Measurements from ENCODE around the gene KRTAP5-1.
"Not testable (repeated sequence)": the region's sequence is repeated elsewhere in the genome, so short reads cannot be mapped to it uniquely, and the experiment has no call there.

Gene KRTAP5-1

DNA sequence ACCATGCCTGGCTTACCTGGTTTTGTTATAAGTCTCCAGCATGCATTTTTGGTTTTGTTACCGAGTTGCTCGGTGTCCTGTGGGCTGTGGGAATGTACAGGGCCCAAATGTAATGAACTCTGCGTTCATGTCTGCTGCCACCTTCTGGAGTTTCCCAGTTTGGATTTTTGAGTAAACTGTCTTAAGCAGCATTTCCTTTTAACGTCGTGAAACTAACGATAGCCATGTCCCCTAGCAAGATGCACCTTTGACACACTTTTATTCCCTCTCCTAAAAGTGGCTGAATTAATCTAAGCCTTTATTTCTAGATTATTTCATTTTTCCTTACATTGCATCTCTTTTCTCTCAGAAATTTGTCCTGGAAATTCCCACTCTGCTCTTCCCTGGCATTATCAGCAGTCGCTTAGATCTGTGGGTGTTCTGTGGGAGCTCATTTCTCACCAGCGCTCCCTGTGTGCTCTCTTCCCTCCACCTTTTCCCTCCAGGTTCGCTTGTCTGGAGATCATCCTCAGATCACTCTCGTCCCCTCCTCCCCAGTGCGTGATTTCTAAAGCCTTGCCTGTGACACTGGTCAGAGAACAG lies 11.0 kb upstream of the KRTAP5-1 start:
- not testable (repeated sequence) for H3K4me3 Mint-ChIP-seq; H3K27ac Mint-ChIP-seq; H3K36me3 Mint-ChIP-seq (ENCODE audit: low read depth); H3K4me1 Mint-ChIP-seq (ENCODE audit: low read depth); DNase-seq (ENCODE audit: low spot score); H3K9me3 Mint-ChIP-seq
- H3K27me3 Mint-ChIP-seq (ENCODE audit: low read depth): peaks cover 48% of the 10 kb centered on the region

- Mint-ChIP-seq H3K27ac (no peak overlapping the region), H3K4me3 (no peak overlapping the region), H3K4me1 (ENCODE audit: low read depth) (peaks cover 8% of the 10 kb centered on the region), H3K9me3 (peaks cover 10% of the 10 kb centered on the region), H3K36me3 (ENCODE audit: low read depth) (peaks cover 5% of the 10 kb centered on the region), H3K27me3 (ENCODE audit: low read depth) (peaks cover 43% of the 10 kb centered on the region)
- DNase-seq (ENCODE audit: low spot score): no peak
Observed at GRCh38 chr11:1592628-1593027, 7.5 kb upstream of the KRTAP5-1 start.

- DNase-seq (ENCODE audit: low spot score): no peak
- no peak overlapping the region for H3K4me3 Mint-ChIP-seq
- peaks cover 10% of the 10 kb centered on the region for H3K9me3 Mint-ChIP-seq
- peaks cover 33% of the 10 kb centered on the region for H3K27me3 Mint-ChIP-seq (ENCODE audit: low read depth)
- H3K27ac Mint-ChIP-seq: peak overlapping the region; percentile 52
- peaks cover 8% of the 10 kb centered on the region for H3K4me1 Mint-ChIP-seq (ENCODE audit: low read depth)
- H3K36me3 Mint-ChIP-seq (ENCODE audit: low read depth): peaks cover 5% of the 10 kb centered on the region
Observed at GRCh38 chr11:1589996-1590395, 4.9 kb upstream of the KRTAP5-1 start.

DNA sequence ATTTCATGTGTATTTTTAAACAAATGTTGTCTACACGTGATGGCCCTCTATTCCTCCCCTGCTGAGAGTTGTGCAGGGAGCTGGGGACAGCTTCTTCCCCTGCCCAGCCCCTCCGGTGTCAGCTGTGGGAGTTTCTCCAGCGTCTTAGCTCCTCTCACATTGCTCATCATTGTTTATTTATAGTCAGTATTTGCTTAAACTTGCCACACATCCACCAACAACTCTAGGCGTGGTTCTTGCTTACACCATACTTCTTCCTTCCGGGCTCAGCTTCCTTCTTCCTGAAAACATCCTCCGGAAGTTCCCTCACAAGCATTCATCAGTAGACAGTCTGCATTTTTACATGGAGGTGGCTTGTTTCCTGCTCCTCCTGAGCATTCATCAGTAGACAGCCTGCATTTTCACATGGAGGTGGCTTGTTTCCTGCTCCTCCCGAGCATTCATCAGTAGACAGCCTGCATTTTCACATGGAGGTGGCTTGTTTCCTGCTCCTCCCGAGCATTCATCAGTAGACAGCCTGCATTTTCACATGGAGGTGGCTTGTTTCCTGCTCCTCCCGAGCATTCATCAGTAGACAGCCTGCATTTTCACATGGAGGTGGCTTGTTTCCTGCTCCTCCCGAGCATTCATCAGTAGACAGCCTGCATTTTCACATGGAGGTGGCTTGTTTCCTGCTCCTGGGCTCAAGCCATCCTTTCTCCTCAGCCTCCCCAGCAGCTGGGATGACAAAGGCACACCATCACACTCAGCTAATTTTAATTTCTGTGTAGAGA lies 4.3 kb upstream of the KRTAP5-1 start:
- not testable (repeated sequence) for DNase-seq (ENCODE audit: low spot score); H3K36me3 Mint-ChIP-seq (ENCODE audit: low read depth); H3K9me3 Mint-ChIP-seq; H3K4me1 Mint-ChIP-seq (ENCODE audit: low read depth)
- peaks cover 30% of the 10 kb centered on the region for H3K27me3 Mint-ChIP-seq (ENCODE audit: low read depth)
- peak overlapping the region; percentile 11 for H3K4me3 Mint-ChIP-seq
- peak overlapping the region; percentile 71 for H3K27ac Mint-ChIP-seq

DNA sequence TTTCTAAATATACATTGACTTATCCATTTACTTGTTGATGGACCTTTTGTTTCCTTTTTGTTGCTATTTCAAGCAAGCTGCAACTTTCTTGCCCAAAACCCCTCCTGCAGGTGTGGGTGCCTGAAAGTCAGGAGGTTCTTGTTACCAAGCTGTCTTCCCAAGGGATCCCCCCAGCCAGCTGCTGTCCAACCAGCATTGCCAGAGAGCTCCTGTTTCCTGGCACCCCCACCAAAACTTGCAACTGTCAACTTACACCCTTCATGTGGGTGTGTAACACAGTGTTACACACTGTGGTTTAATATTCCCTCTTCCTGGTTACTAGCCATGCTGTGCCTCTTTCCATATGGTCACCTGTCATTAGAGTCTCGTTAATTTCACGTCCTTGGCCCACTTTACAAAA lies 1.6 kb upstream of the KRTAP5-1 start:
- Mint-ChIP-seq H3K9me3 (peaks cover 10% of the 10 kb centered on the region), H3K36me3 (ENCODE audit: low read depth) (peaks cover 5% of the 10 kb centered on the region), H3K4me3 (no peak overlapping the region), H3K27ac (no peak overlapping the region), H3K4me1 (ENCODE audit: low read depth) (peaks cover 8% of the 10 kb centered on the region), H3K27me3 (ENCODE audit: low read depth) (peaks cover 18% of the 10 kb centered on the region)
- DNase-seq (ENCODE audit: low spot score): no peak

DNA sequence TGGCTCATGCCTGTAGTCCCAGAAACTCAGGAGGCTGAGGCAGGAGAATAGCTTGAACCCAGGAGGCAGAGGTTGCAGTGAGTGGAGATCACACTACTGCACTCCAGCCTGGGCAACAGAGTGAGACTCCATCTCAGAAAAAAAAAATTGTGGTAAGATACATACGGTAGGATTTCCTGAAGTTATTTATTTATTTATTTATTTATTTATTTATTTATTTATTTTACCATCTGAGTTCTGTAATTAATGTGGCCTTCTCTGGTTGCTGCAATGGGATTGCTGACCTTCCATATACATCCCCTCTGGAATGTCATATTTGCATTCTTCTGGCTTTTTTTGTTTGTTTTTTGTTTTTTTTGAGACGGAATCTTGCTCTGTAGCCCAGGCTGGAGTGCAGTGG lies 2.2 kb downstream of the KRTAP5-1 start:
- H3K9me3 Mint-ChIP-seq; DNase-seq (ENCODE audit: low spot score); H3K4me3 Mint-ChIP-seq; H3K36me3 Mint-ChIP-seq (ENCODE audit: low read depth); H3K27ac Mint-ChIP-seq; H3K4me1 Mint-ChIP-seq (ENCODE audit: low read depth): not testable (repeated sequence)
- peaks cover 10% of the 10 kb centered on the region for H3K27me3 Mint-ChIP-seq (ENCODE audit: low read depth)

DNA sequence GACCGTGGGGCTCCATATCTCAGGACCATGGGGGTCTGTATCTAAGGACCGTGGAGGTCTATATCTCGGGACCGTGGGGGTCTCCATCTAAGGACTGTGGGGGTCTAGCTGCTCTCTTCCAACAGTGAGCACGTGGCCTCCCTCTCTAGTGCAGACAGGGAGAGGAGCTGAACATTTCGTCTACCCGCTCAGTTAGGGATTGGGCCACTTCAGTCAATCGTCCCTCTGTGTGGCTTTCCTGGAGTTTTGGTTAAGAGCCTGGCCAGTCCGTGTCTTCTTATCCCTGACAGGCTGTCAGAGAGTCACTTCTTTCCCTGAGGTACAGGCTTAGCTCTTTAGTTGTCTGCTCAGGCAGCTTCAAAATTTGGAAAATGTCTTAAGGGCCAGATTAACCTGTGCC lies 3.1 kb downstream of the KRTAP5-1 start:
- peaks cover 7% of the 10 kb centered on the region for H3K27me3 Mint-ChIP-seq (ENCODE audit: low read depth)
- H3K4me1 Mint-ChIP-seq (ENCODE audit: low read depth): no peaks in the 10 kb centered on the region
- no peaks in the 10 kb centered on the region for H3K36me3 Mint-ChIP-seq (ENCODE audit: low read depth)

DNA sequence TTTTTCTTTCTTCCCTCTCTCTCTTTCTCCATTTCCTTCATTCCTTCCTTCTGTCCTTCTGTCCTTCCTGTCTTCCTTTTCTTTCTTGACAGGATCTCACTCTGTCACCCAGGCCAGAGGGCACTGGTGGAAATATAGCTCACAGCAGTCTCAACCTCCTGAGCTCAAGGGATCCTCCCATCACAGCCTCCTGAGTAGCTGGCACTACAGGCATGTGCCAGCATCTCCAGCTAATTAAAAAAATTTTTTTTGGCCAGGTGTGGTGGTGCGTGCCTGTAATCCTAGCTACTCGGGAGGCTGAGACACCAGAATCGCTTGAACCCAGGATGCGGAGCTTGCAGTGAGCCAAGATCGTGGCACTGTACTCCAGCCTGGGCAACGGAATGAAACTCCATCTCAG lies 8.3 kb downstream of the KRTAP5-1 start:
- no peaks in the 10 kb centered on the region for H3K36me3 Mint-ChIP-seq (ENCODE audit: low read depth)
- H3K4me3 Mint-ChIP-seq: no peak overlapping the region
- H3K9me3 Mint-ChIP-seq: peaks cover 9% of the 10 kb centered on the region
- no peak for DNase-seq (ENCODE audit: low spot score)
- H3K27me3 Mint-ChIP-seq (ENCODE audit: low read depth): peaks cover 20% of the 10 kb centered on the region
- H3K4me1 Mint-ChIP-seq (ENCODE audit: low read depth): no peaks in the 10 kb centered on the region
- no peak overlapping the region for H3K27ac Mint-ChIP-seq

More for the DNA sequence above, 3.1 kb downstream of the KRTAP5-1 start:
- Mint-ChIP-seq H3K9me3 (peaks cover 9% of the 10 kb centered on the region), H3K4me3 (no peak overlapping the region), H3K27ac (no peak overlapping the region)
- no peak for DNase-seq (ENCODE audit: low spot score)

DNA sequence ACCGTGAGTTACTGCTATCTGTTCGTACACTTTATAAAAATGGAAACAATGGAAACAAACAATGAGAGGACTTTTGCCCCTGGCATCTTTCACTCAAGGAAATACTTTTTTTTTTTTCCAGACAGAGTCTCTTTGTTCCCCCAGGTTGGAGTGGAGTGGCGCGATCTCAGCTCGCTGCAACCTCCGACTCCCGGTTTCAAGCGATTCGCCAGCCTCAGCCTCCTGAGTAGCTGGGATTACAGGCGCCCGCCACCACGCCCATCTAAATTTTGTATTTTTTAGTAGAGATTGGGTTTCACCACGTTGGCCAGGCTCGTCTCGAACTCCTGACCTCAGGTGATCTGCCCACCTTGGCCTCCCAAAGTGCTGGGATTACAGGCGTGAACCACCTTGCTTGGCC lies 9.3 kb downstream of the KRTAP5-1 start:
- not testable (repeated sequence) for H3K27ac Mint-ChIP-seq; H3K9me3 Mint-ChIP-seq; H3K4me3 Mint-ChIP-seq; DNase-seq (ENCODE audit: low spot score); H3K4me1 Mint-ChIP-seq (ENCODE audit: low read depth); H3K36me3 Mint-ChIP-seq (ENCODE audit: low read depth)
- peaks cover 22% of the 10 kb centered on the region for H3K27me3 Mint-ChIP-seq (ENCODE audit: low read depth)

DNA sequence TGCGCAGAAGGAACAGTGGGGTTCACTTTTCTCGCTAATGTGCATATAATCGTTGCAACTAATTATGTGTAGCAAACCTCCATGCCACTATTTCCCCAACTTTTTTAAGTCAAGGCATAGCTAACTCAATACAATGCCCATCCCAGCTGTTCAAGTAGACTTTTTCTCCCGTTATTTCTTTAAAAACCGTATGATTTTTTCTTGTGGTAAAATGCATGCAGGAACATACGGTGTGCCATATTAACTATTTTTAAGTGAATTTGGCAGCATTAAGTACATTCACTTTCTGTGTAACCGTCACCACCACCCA lies 10.2 kb downstream of the KRTAP5-1 start:
- no peak overlapping the region for H3K27ac Mint-ChIP-seq
- H3K9me3 Mint-ChIP-seq: peaks cover 9% of the 10 kb centered on the region
- no peak overlapping the region for H3K4me3 Mint-ChIP-seq
- H3K4me1 Mint-ChIP-seq (ENCODE audit: low read depth): no peaks in the 10 kb centered on the region
- no peaks in the 10 kb centered on the region for H3K36me3 Mint-ChIP-seq (ENCODE audit: low read depth)
- H3K27me3 Mint-ChIP-seq (ENCODE audit: low read depth): peaks cover 31% of the 10 kb centered on the region
- DNase-seq (ENCODE audit: low spot score): no peak

GRCh38 chr11:1574238-1574932 lies 10.7 kb downstream of the KRTAP5-1 start:
- Mint-ChIP-seq H3K4me1 (ENCODE audit: low read depth) (no peaks in the 10 kb centered on the region), H3K27ac (no peak overlapping the region), H3K36me3 (ENCODE audit: low read depth) (no peaks in the 10 kb centered on the region), H3K27me3 (ENCODE audit: low read depth) (peaks cover 32% of the 10 kb centered on the region), H3K4me3 (no peak overlapping the region), H3K9me3 (peaks cover 9% of the 10 kb centered on the region)
- peak; percentile 59 for DNase-seq (ENCODE audit: low spot score)

GRCh38 chr11:1573903-1574237 lies 11.2 kb downstream of the KRTAP5-1 start:
- H3K27me3 Mint-ChIP-seq (ENCODE audit: low read depth): peaks cover 32% of the 10 kb centered on the region
- H3K9me3 Mint-ChIP-seq: peaks cover 5% of the 10 kb centered on the region
- peak overlapping the region; percentile 12 for H3K4me3 Mint-ChIP-seq
- no peak overlapping the region for H3K27ac Mint-ChIP-seq
- no peak for DNase-seq (ENCODE audit: low spot score)
- H3K36me3 Mint-ChIP-seq (ENCODE audit: low read depth): no peaks in the 10 kb centered on the region
- no peaks in the 10 kb centered on the region for H3K4me1 Mint-ChIP-seq (ENCODE audit: low read depth)

DNA sequence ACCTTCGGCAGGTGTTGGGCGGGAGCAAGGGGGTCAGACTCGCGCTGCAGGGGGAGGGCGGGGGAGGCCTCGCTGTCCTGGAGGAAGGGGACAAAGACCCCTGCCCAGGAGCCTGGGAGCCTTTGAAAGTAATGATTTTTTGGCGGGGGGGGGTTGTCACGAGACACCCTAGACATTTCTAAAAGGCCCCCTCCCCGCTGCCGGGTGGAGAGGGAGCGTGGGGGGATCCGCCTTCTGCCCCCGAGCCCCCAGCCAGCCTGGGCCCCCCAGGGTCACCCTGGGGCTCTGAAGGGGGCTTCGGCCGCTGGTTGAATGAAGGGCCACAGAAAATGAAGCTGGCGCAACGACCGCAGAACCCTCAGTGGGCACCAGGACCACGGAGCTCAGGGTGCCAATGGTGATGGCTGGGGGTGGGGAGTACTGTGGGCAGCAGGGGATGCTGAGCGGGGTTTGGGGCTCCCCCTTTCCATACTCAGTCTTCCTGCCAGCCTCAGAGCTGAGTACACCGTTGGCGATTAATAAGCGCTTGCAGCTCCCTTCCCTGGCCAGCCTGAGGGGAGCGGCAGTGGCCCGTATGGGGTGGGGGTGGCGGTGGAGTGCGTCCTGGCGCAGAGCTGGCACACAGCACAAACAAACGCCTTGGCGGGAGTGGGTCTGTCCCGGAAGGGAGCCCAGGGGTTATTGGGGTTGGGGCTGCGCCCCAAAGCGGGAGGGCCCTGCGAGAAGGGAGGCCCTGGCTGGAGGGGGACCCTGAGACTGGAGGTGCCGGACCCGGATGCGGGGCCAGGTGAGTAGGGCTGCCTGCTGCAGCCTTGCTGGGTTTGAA lies 11.8 kb downstream of the KRTAP5-1 start:
- no peak for DNase-seq (ENCODE audit: low spot score)
- Mint-ChIP-seq H3K36me3 (ENCODE audit: low read depth) (no peaks in the 10 kb centered on the region), H3K4me3 (peak overlapping the region; percentile 32), H3K4me1 (ENCODE audit: low read depth) (no peaks in the 10 kb centered on the region), H3K9me3 (peaks cover 3% of the 10 kb centered on the region), H3K27ac (no peak overlapping the region), H3K27me3 (ENCODE audit: low read depth) (peaks cover 32% of the 10 kb centered on the region)

Data from T-helper 2 cell treated with Interferon-gamma antibody and Interleukin-4, amounts not matched to agents 5 μg/mL and 100 μg/mL, for 36 hours (primary cell).